ENCODE results near the gene ARHGEF11.
A peak's percentile ranks its signal among the peaks of the same experiment; 100 is the strongest.
"Not testable (repeated sequence)": the region's sequence is repeated elsewhere in the genome, so short reads cannot be mapped to it uniquely, and the experiment has no call there.

The ARHGEF11 gene

GRCh38 chr1:156928043-156928602 is 117.4 kb downstream of the ARHGEF11 start:
- DNase-seq: no peak

GRCh38 chr1:156927215-156928042 is 118.1 kb downstream of the ARHGEF11 start:
- peak; percentile 71 for DNase-seq

GRCh38 chr1:156926695-156927094 is 118.8 kb downstream of the ARHGEF11 start:
- not testable (repeated sequence) for DNase-seq

GRCh38 chr1:156926175-156926574 is 119.4 kb downstream of the ARHGEF11 start:
- DNase-seq: peak; percentile 73

- DNase-seq: no peak
Measured at GRCh38 chr1:156925154-156926010, 120.2 kb downstream of the ARHGEF11 start.

GRCh38 chr1:156924478-156925153 is 120.9 kb downstream of the ARHGEF11 start:
- no peak for DNase-seq

- no peak for DNase-seq
Measured at GRCh38 chr1:156923670-156924477, 121.7 kb downstream of the ARHGEF11 start.

GRCh38 chr1:156922986-156923669 is 122.4 kb downstream of the ARHGEF11 start:
- no peak for DNase-seq

GRCh38 chr1:156921053-156921529 is 124.5 kb downstream of the ARHGEF11 start:
- DNase-seq: no peak

GRCh38 chr1:156920233-156921052 is 125.1 kb downstream of the ARHGEF11 start, which contains the start of gene LRRC71:
Gene LRRC71, plus strand, starts transcription at chr1:156920632. Its CDS starts 172 bp downstream, at chr1:156920804.
- DNase-seq: peak; percentile 77

- peak; percentile 81 for DNase-seq
Measured at GRCh38 chr1:156914440-156914856, 131.1 kb downstream of the ARHGEF11 start.

GRCh38 chr1:156913809-156914387 is 131.6 kb downstream of the ARHGEF11 start:
- no peak for DNase-seq

GRCh38 chr1:156912861-156913808 is 132.4 kb downstream of the ARHGEF11 start:
- no peak for DNase-seq

- no peak for DNase-seq
Measured at GRCh38 chr1:156912310-156912709, 133.2 kb downstream of the ARHGEF11 start.

- peak; percentile 55 for DNase-seq
Measured at GRCh38 chr1:156911577-156912298, 133.8 kb downstream of the ARHGEF11 start.

- no peak for DNase-seq
Measured at GRCh38 chr1:156910309-156910782, 135.2 kb downstream of the ARHGEF11 start.

- DNase-seq: no peak
Measured at GRCh38 chr1:156909671-156910070, 135.9 kb downstream of the ARHGEF11 start.
